Esophagus muscularis mucosa (tissue), 4 donors: Measurements from ENCODE around the gene STX3. TPM values are rescaled to one million over a fixed set of nuclear protein-coding genes. Genes with fewer than 3 reads are reported as not detected.

Experiments used
- DNase-seq: peaks from one replicate; pipeline ENCODE4 v3.0.0-alpha.2; 2017; ENCODE audit errors: extremely low spot score
- H3K27ac ChIP-seq, 4 donors: fragments of 200-600 bp; sonication (generic); replicated peaks in 1 of 4; 1 replicate in 3 of 4; 2 replicates in 1 of 4; pipeline ENCODE4 v1.5.1; 2016 to 2019; ENCODE audit warnings: mild to moderate bottlenecking in 1 of 4
- H3K27me3 ChIP-seq, 4 donors: fragments of 200-600 bp; sonication (generic); one replicate each; pipeline versions ENCODE4 v1.5.1 to v1.6.0; 2016 to 2019
- H3K36me3 ChIP-seq, 4 donors: fragments of 200-600 bp; sonication (generic); one replicate each; pipeline ENCODE4 v1.5.1; 2016 to 2019
- H3K4me1 ChIP-seq, 4 donors: fragments of 200-600 bp; sonication (generic); one replicate each; pipeline ENCODE4 v1.5.1; 2016 to 2019
- H3K4me3 ChIP-seq, 4 donors: fragments of 200-600 bp; sonication (generic); 1 replicate in 2 of 4; 2 replicates in 2 of 4; pipeline ENCODE4 v1.5.1; 2016 to 2019; ENCODE audit warnings: mild to moderate bottlenecking in 4 of 4, moderate library complexity in 1 of 4
- H3K9me3 ChIP-seq, 4 donors: fragments of 200-600 bp; sonication (generic); 1 replicate in 3 of 4; 2 replicates in 1 of 4; pipeline ENCODE4 v1.5.1; 2016 to 2019
- CTCF ChIP-seq, 3 experiments: fragments of 200-600 bp in 2 of 3; fragments of 450-650 bp in 1 of 3; sonication (generic) in 2 of 3; IDR thresholded peaks; one replicate each; pipeline ENCODE4 v1.5.1; 2017 to 2019; ENCODE audit warnings: antibody characterized with exemption in 3 of 3, mild to moderate bottlenecking in 2 of 3, moderate library complexity in 1 of 3
- EP300 ChIP-seq: sonication (generic); formaldehyde crosslinking; IDR thresholded peaks from one replicate; pipeline ENCODE4 v1.6.1; 2017; ENCODE audit warnings: antibody characterized with exemption
- POLR2A ChIP-seq: fragments of 450-650 bp; IDR thresholded peaks from one replicate; pipeline ENCODE4 v1.6.1; 2017; ENCODE audit warnings: antibody characterized with exemption, moderate library complexity, mild to moderate bottlenecking, low read depth
- POLR2AphosphoS5 ChIP-seq, 2 donors: sonication (generic); formaldehyde crosslinking; IDR thresholded peaks; one replicate each; pipeline ENCODE4 v1.6.1; 2017; ENCODE audit warnings: antibody characterized with exemption in 2 of 2
- WGBS: methylation state at CpG from one replicate; pipeline ENCODE4 v1.1.5; 2018; 5-methylcytosine and 5-hydroxymethylcytosine counted together
- intact Hi-C: fragments of 100-400 bp; cut with DNase I; formaldehyde crosslinking; loops from one replicate; pipeline ENCODE4 v1.15.1; 2023
- total RNA-seq, 4 donors: library from RNA; depleted of rRNA; stranded (reverse); fragments of >200 nt; gene quantifications; one replicate each; pipeline versions ENCODE4 v1.1.0 to v1.2.1, GENCODE V29; 2016

STX3 gene
- total RNA-seq, 4 donors from 2014 or later, result 16.3 to 24.0 (median 22.3) TPM

GRCh38 chr11:59801981-59802638 is 46.9 kb downstream of the STX3 start:
- Histone ChIP-seq H3K27me3 (no peaks in the 10 kb centered on the region), H3K9me3 (no peaks in the 10 kb centered on the region), H3K4me1 (peaks cover 6 to 9% (median 7%) of the 10 kb centered on the region in 4 donors), H3K36me3 (peaks cover 11 to 79% (median 65%) of the 10 kb centered on the region in 4 donors), H3K27ac (peak overlapping the region in 3 of 4 donors; percentile 20 to 32 (median 23)), H3K4me3 (no peak overlapping the region)
- DNase-seq, result no peak
- TF ChIP-seq EP300 (no peak), CTCF (IDR thresholded peaks at IDR 0.05) (no peak), POLR2A (no peak), POLR2AphosphoS5 (IDR thresholded peaks at IDR 0.05) (no peak)
- intact Hi-C loops, result loop anchor here (1.0 to 10.0 kb wide), 3 partner anchors 48 to 267 kb away; partner anchors contain the start of gene PATL1
- 53% methylated on average over 5 of the region's 5 CpGs for WGBS

GRCh38 chr11:59802639-59803176 is 47.5 kb downstream of the STX3 start:
- Histone ChIP-seq H3K27ac (peak overlapping the region in 1 of 4 donors; percentile 32), H3K36me3 (peaks cover 17 to 79% (median 64%) of the 10 kb centered on the region in 4 donors)
- no peak for DNase-seq

GRCh38 chr11:59804061-59804460 is 48.9 kb downstream of the STX3 start:
- no peak for DNase-seq
- 86% methylated on average over 2 of the region's 2 CpGs for WGBS
- no peak for TF ChIP-seq CTCF (IDR thresholded peaks at IDR 0.05)
- TF ChIP-seq POLR2A, result no peak
- TF ChIP-seq EP300, result no peak
- TF ChIP-seq POLR2AphosphoS5 (IDR thresholded peaks at IDR 0.05), result no peak
- Histone ChIP-seq H3K36me3 (peaks cover 21 to 78% (median 62%) of the 10 kb centered on the region in 4 donors), H3K27me3 (no peaks in the 10 kb centered on the region), H3K27ac (no peak overlapping the region), H3K4me3 (no peak overlapping the region), H3K4me1 (peaks cover 6 to 11% (median 8%) of the 10 kb centered on the region in 4 donors), H3K9me3 (no peaks in the 10 kb centered on the region)
- intact Hi-C loops, result loop anchor here (10.0 kb wide), 2 partner anchors 139 to 269 kb away; partner anchors contain the start of gene PATL1

More at GRCh38 chr11:59802639-59803176, 47.5 kb downstream of the STX3 start:
- Histone ChIP-seq H3K4me3 (no peak overlapping the region), H3K4me1 (peaks cover 6 to 9% (median 7%) of the 10 kb centered on the region in 4 donors), H3K27me3 (no peaks in the 10 kb centered on the region), H3K9me3 (no peaks in the 10 kb centered on the region)
- TF ChIP-seq CTCF (IDR thresholded peaks at IDR 0.05) (peak; percentile 52 to 68 (median 64)), POLR2AphosphoS5 (IDR thresholded peaks at IDR 0.05) (no peak)
- 34% methylated on average over 4 of the region's 4 CpGs for WGBS
- intact Hi-C loops, result loop anchor here (1.0 to 10.0 kb wide), 3 partner anchors 48 to 268 kb away; partner anchors contain the start of gene PATL1

- H3K27ac ChIP-seq, result no peak overlapping the region
- DNase-seq, result no peak
- H3K4me1 ChIP-seq, result peaks cover 16 to 23% (median 18%) of the 10 kb centered on the region in 4 donors
- 67% methylated on average over 1 of the region's 1 CpG for WGBS
- intact Hi-C loops, result loop anchor here (10.0 kb wide), 2 partner anchors 142 to 272 kb away; partner anchors contain the start of gene PATL1
- no peaks in the 10 kb centered on the region for H3K9me3 ChIP-seq
- TF ChIP-seq CTCF (IDR thresholded peaks at IDR 0.05), result no peak
- TF ChIP-seq POLR2A, result no peak
- no peak for TF ChIP-seq POLR2AphosphoS5 (IDR thresholded peaks at IDR 0.05)
- TF ChIP-seq EP300, result no peak
- H3K4me3 ChIP-seq, result no peak overlapping the region
- H3K36me3 ChIP-seq, result peaks cover 21 to 60% (median 53%) of the 10 kb centered on the region in 4 donors
- H3K27me3 ChIP-seq, result no peaks in the 10 kb centered on the region
Observed at GRCh38 chr11:59807047-59807610, 52.0 kb downstream of the STX3 start.
